HG02759 (cell line): ENCODE data around the gene CAP1.
A peak's percentile ranks its signal among the peaks of the same experiment; 100 is the strongest.
"Not testable (repeated sequence)": the region's sequence is repeated elsewhere in the genome, so short reads cannot be mapped to it uniquely, and the experiment has no call there.

Experiments used
- ATAC-seq: cut with Tn5 transposase; IDR thresholded peaks from one replicate; pipeline ENCODE4 v1.9.1; 2021; ENCODE audit warnings: mild to moderate bottlenecking, moderate library complexity; ENCODE audit not compliant: unreplicated experiment

CAP1 gene

DNA sequence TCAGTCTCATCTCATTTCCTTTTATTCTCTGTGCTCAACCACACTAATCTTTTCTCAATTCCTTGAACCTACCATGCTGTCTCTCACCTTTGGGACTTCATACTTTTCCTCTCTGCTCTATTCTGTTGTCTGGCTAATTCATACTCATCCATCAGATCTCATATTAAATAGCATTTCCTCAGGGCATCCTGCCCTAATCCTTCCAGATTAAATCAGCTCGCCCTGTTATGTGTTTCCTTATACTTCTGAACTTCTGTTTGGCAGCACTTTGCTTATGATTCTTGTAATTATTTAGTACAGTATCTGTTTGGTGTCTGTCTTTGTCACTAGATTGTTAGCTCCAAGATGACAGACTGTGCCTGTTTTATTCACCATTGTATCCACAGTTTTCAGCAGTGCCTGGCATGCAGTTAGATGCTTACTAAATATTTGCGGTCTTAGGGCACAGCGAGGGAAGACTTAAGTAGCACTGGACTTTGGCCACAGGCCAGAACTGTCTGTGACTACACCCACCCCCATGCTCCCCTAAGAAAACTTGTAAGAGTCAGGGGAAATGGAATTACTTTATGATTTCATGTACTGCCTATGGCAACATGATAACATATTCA lies 9.9 kb upstream of the CAP1 start:
- ATAC-seq = no peak

DNA sequence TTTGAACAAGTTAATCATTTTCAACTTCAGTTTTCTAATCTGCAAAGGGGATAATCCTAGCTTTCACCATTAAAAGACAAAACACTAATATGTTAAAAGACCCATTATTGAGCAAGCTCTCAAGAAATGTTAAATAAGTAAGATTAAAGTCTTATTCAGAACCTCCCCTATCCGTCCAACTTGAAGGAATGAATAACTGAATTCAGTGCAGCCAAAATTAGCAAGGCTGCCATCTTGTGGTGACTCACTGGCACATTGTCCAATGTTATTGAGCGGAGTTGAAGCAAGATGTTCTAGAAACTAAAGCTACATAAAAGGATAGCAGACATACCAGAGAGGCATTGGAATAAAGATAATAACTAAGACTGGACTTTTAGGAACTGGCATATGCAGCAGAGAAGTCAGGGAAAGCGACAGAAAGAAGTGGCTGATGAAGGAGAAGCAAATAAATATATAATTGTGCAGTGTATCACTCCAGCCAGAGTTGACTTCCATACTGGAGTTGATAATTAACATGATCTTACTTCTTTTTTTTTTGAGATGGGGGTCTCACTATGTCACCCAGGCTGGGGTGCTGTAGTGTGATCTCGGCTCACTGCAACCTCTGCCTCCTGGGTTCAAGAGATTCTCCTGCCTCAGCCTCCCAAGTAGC lies 8.2 kb upstream of the CAP1 start:
- no peak for ATAC-seq

DNA sequence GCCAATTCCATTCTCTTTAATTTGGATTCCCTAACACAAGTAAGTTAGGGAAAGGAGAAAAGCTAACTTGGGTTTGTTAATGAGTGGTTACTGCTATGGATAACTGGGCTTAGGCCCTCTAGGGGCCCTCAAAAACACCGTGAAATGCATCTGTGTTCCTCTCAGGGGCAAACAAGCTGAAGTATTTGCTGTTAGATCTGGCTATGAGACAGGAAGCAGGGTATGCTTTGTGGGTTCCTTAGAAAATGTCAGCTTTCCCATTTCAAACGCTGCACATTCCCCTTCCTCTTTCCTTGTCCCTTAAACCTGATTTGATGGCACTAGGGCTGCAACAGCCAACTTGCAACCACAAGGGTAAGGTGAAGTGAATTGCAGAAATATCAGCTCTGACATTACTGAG lies 5.7 kb upstream of the CAP1 start:
- no peak for ATAC-seq

DNA sequence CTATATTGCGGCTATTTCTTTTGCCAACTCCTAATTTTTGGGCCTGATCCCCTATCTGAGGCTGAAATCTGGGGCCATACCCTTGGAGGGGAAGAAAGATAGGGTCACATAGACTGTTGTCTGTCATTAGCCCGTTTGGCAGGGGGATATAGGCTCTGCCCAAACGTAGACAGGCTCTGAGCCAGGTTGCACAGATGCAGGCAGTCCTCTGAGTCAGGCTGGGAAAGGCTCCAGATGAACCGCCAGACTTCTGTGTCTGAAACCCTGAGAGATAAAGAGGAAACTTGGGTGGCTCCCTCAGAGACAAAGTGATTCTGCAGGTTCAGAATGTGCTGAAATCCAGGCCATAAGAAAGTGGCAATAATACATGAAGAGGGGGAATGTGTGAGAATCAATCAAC lies 4.0 kb upstream of the CAP1 start:
- no peak for ATAC-seq

DNA sequence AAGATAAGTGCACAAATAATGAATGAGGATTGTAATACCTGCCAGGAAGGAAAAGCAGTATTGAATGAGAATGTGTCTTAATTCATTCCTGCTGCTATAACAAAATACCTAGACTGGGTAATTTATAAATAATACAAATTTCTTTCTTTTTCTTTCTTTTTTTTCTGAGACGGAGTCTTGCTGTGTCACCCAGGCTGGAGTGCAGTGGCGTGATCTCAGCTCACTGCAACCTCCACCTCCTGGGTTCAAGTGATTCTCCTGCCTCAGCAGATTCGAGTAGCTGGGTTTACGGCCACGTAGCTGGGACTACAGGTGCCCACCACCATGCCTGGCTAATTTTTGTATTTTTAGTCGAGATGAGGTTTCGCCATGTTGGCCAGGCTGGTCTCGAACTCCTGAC lies 3.3 kb upstream of the CAP1 start:
- not testable (repeated sequence) for ATAC-seq

- ATAC-seq = no peak
These were observed 1.8 kb upstream of the CAP1 start for GRCh38 chr1:40038697-40039096.

- ATAC-seq = peak; percentile 1
These were observed 1.2 kb upstream of the CAP1 start for GRCh38 chr1:40039245-40039756.

GRCh38 chr1:40039757-40040510 lies 595 bp upstream of the CAP1 start:
- peak; percentile 67 for ATAC-seq

DNA sequence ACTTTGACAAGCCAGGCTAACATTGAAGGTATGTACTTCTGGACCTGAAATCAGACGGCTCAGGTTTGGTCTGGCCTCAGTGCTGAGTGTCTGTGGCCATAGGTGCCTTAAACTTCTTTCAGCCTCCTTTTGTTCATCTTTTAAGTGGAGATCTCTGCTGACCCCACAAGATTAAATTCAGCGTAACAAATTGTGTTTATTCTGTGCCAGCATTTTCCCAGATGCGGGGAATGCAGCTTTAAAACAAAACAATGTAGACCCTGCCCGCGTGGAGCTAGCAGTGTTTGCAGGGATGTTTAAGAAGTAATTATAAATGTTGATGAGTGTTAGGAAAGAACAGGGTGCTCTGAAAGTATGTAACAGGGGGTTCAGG lies 923 bp downstream of the CAP1 start:
- no peak for ATAC-seq

GRCh38 chr1:40042341-40042740 lies 1.8 kb downstream of the CAP1 start:
- ATAC-seq = no peak

DNA sequence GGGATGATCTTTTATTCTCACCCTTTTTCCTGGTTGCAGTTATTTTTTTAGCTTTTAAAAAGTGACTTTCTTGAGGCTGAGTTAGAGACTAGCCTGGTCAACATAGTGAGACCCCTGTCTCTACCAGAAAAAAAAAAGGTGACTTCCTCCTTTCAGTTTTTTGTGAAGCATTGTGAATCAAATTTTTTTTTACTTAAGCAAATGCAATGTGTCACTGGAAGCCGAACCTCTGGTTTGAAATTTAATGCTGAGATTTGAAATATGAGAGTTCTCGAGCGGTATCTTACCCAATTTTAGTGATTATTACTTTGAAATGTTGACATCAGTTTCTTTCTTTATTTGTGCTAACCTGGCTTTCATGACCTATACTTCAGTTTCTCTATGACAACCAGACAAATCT lies 3.6 kb downstream of the CAP1 start:
- ATAC-seq = no peak

GRCh38 chr1:40045182-40045581 lies 4.7 kb downstream of the CAP1 start:
- no peak for ATAC-seq

GRCh38 chr1:40045766-40046165 lies 5.2 kb downstream of the CAP1 start:
- no peak for ATAC-seq

DNA sequence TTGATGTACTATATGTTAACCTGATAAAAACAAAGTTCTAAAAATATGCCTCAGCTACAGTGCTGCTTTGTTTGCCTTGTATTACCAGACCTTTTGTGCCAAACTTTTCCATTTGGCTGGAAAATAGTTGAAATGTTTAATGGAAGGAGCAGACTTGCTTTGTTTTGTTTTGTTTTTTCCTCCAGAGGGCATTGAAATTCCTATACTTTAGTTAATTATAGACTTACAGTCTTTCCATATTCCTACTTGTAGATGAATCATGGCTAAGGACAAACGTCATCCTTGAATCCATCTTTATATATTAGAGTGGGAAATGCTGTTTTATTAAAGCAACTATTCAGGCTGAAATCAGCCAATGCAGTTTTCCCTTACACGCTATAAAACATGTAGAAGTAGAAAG lies 6.7 kb downstream of the CAP1 start:
- no peak for ATAC-seq

- ATAC-seq = no peak
These were observed 7.2 kb downstream of the CAP1 start for GRCh38 chr1:40047769-40048168.

DNA sequence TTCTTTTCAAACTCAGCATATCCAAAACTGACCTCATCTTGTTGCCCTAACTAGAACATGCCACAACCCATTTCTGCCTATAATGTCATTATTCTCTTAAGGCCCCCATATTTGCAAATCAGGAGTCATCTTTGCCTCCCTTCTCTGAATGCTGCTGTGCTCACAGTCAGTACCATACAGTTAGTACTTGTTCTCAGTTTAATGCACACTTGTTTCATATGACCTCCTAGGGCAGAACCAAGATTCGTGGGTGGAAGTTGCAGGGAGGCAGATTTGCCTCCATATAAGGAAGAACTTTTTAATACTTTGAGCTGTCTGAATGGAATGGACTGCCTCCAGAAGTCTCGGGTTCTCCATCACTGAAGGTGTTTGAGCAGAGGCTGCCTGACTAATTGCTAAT lies 9.2 kb downstream of the CAP1 start:
- no peak for ATAC-seq

DNA sequence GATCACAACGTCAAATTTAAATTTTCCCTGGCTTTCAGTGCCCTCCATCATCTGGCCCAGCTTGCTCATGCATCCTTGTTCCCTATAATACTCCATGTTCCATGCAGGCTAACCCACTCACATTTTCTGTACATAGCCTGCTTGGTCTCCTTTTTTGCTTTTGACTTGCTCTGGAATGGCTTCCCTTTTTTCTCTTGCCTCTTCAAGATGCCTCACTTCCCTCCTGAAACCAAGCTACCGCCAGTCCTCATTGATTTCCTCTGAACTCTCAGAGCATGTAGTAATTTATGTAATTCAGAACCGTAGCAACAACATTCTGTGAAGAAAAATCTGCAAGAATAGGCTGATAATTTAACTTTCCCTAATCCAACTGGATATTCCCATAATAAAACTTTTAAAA lies 10.3 kb downstream of the CAP1 start:
- no peak for ATAC-seq

- ATAC-seq = no peak
These were observed 12.8 kb downstream of the CAP1 start for GRCh38 chr1:40053138-40053887.

- ATAC-seq = no peak
These were observed 16.2 kb downstream of the CAP1 start for GRCh38 chr1:40056519-40057309.

DNA sequence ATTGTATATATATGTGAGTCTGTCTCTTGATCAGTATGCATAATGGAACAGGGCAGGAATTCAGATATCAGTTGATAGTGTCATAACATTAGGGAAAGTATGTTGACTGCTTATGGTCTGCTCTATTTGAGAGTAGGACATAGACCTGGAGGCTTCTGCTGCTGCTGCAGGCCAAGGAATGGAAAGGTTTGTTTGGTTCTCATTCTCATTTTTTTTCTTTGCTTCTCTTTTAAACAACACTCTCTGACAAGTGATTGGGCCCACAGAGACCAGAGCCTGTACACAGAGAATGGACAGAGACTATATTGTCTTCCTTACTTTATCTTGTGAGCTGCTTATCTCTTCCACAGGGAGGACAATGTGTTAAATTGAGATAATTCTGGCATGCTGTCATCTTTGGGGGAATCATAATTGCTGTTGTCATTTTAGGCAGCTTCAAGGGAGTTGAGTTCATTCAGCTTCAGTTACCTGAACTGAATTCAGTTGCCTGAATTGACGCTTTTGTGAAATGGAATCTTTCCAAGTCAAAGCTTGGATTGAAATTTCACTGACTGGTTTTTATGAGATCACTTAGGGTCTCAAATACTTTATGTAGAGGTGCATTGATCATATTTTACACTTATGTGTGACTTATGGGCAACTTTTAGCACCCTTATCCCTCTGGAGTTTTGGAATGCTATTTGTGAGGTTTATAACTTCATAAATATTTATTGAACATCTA lies 16.9 kb downstream of the CAP1 start:
- ATAC-seq = no peak
